HepG2 (cell line): ENCODE data around the gene WWC1.

Experiments
- MAZ ChIP-seq, 2 experiments: sonication (generic) in 1 of 2; formaldehyde crosslinking in 1 of 2; IDR thresholded peaks; 2 replicates each; pipeline versions ENCODE4 v1.5.0 to v1.6.1; 2012 to 2020; ENCODE audit warnings: low read depth in 2 of 2, mild to moderate bottlenecking in 2 of 2, borderline replicate concordance in 1 of 2, improper control_type of control experiment in 1 of 2, low read length in 1 of 2, missing genetic modification reagents in 1 of 2, moderate library complexity in 1 of 2
- MZF1 ChIP-seq: sonication (generic); formaldehyde crosslinking; IDR thresholded peaks from 2 replicates; pipeline ENCODE4 v1.8.1; 2023; ENCODE audit warnings: mild to moderate bottlenecking, missing genetic modification reagents, borderline replicate concordance
- REST ChIP-seq, 2 experiments: IDR thresholded peaks; 2 replicates each; pipeline ENCODE4 v1.6.1; 2011 to 2012; ENCODE audit warnings: low read length in 2 of 2, borderline replicate concordance in 1 of 2, low read depth in 1 of 2, mild to moderate bottlenecking in 1 of 2, moderate library complexity in 1 of 2
- TCF7L2 ChIP-seq: IDR thresholded peaks from 2 replicates; pipeline ENCODE4 v1.6.1; 2011; ENCODE audit warnings: mild to moderate bottlenecking, low read depth, low read length, moderate library complexity
- USF2 ChIP-seq, 2 experiments: sonication (generic) in 1 of 2; formaldehyde crosslinking in 1 of 2; IDR thresholded peaks; 2 replicates each; pipeline versions ENCODE4 v1.5.1 to v1.6.1; 2011 to 2020; ENCODE audit warnings: borderline replicate concordance in 1 of 2, low read depth in 1 of 2, low read length in 1 of 2, mild to moderate bottlenecking in 1 of 2, missing genetic modification reagents in 1 of 2, moderate library complexity in 1 of 2
- ZNF274 ChIP-seq: sonication (generic); formaldehyde crosslinking; IDR thresholded peaks from 2 replicates; pipeline ENCODE4 v1.5.1; 2020; ENCODE audit warnings: mild to moderate bottlenecking, missing genetic modification reagents

- TF ChIP-seq USF2 (IDR thresholded peaks at IDR 0.05; ENCODE audit: low read depth, low read length) (no peak), USF2 (CRISPR knock-in tag; IDR thresholded peaks at IDR 0.05; ENCODE audit: borderline replicate concordance) (no peak), ZNF274 (no peak), MZF1 (no peak), MAZ (IDR thresholded peaks at IDR 0.05; ENCODE audit: borderline replicate concordance, low read depth, low read length) (no peak), MAZ (CRISPR knock-in tag; IDR thresholded peaks at IDR 0.05; ENCODE audit: low read depth) (no peak), TCF7L2 (no peak), REST (IDR thresholded peaks at IDR 0.05; ENCODE audit: borderline replicate concordance in 1 of 2, low read depth in 1 of 2, low read length in 2 of 2) (no peak)
These were observed 81.0 kb downstream of the WWC1 start for GRCh38 chr5:168372356-168372946.
